SK-N-DZ (cell line): Measurements from ENCODE around the gene NRF1.

ENCODE experiments used
- DNase-seq: peaks from one replicate; pipeline ENCODE4 v3.0.0-alpha.2; 2015; ENCODE audit warnings: low spot score

NRF1 gene

GRCh38 chr7:129680400-129680799 lies 68.9 kb downstream of the NRF1 start:
- no peak for DNase-seq

- DNase-seq: no peak
Measured at GRCh38 chr7:129684777-129685176, 73.3 kb downstream of the NRF1 start.

- no peak for DNase-seq
Measured at GRCh38 chr7:129686063-129686462, 74.5 kb downstream of the NRF1 start.

- no peak for DNase-seq
Measured at GRCh38 chr7:129688503-129689222, 77.1 kb downstream of the NRF1 start.

- DNase-seq: no peak
Measured at GRCh38 chr7:129689995-129690581, 78.6 kb downstream of the NRF1 start.

- DNase-seq: no peak
Measured at GRCh38 chr7:129690701-129691100, 79.2 kb downstream of the NRF1 start.

- DNase-seq: no peak
Measured at GRCh38 chr7:129698516-129699418, 87.2 kb downstream of the NRF1 start.

GRCh38 chr7:129702316-129702715 lies 90.8 kb downstream of the NRF1 start:
- DNase-seq: no peak

- no peak for DNase-seq
Measured at GRCh38 chr7:129702761-129703338, 91.3 kb downstream of the NRF1 start.

GRCh38 chr7:129703751-129704150 lies 92.2 kb downstream of the NRF1 start:
- DNase-seq: no peak

- DNase-seq: no peak
Measured at GRCh38 chr7:129707910-129708499, 96.5 kb downstream of the NRF1 start.

- DNase-seq: no peak
Measured at GRCh38 chr7:129713544-129713943, 102.0 kb downstream of the NRF1 start.

- DNase-seq: no peak
Measured at GRCh38 chr7:129714514-129715063, 103.1 kb downstream of the NRF1 start.

- DNase-seq: no peak
Measured at GRCh38 chr7:129719980-129720732, 108.6 kb downstream of the NRF1 start.

GRCh38 chr7:129721068-129721467 lies 109.5 kb downstream of the NRF1 start:
- DNase-seq: no peak

GRCh38 chr7:129723679-129724078 lies 112.2 kb downstream of the NRF1 start:
- no peak for DNase-seq

GRCh38 chr7:129724796-129725195 lies 113.3 kb downstream of the NRF1 start:
- DNase-seq: no peak

- DNase-seq: no peak
Measured at GRCh38 chr7:129728875-129729467, 117.5 kb downstream of the NRF1 start.

- DNase-seq: no peak
Measured at GRCh38 chr7:129729511-129729910, 118.0 kb downstream of the NRF1 start.

- DNase-seq: no peak
Measured at GRCh38 chr7:129730159-129730558, 118.6 kb downstream of the NRF1 start.
